ENCODE results near the gene CYLC1.

DNA sequence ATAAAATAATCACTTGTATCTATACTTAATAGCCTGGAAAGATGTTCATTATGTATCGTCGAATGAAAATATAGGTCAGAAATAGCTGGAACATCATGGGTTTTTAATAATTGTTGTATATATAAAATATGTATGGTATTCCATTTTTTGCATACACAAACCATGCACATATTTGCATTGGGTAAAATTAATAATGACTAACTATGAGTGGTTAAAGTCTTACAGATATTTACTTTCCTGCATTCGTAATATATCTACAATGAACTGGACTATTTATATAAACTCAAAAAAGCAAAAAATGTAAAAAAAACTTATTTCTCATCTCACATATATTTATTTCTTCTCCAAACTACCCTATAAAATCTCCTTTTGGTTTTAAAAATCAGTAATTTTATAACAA, 46.0 kb downstream of the CYLC1 start:
- TF ChIP-seq, protein P1, sequence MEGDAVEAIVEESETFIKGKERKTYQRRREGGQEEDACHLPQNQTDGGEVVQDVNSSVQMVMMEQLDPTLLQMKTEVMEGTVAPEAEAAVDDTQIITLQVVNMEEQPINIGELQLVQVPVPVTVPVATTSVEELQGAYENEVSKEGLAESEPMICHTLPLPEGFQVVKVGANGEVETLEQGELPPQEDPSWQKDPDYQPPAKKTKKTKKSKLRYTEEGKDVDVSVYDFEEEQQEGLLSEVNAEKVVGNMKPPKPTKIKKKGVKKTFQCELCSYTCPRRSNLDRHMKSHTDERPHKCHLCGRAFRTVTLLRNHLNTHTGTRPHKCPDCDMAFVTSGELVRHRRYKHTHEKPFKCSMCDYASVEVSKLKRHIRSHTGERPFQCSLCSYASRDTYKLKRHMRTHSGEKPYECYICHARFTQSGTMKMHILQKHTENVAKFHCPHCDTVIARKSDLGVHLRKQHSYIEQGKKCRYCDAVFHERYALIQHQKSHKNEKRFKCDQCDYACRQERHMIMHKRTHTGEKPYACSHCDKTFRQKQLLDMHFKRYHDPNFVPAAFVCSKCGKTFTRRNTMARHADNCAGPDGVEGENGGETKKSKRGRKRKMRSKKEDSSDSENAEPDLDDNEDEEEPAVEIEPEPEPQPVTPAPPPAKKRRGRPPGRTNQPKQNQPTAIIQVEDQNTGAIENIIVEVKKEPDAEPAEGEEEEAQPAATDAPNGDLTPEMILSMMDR (IDR thresholded peaks at IDR 0.05; ENCODE audit: low read depth, low read length), result no peak
- TF ChIP-seq EZH2phosphoT487 (IDR thresholded peaks at IDR 0.05; ENCODE audit: low read depth), result no peak
